ENCODE data around the gene FRMD6.

GRCh38 chr14:51735851-51736250, 84.1 kb downstream of the FRMD6 start:
- TF ChIP-seq SP1 (IDR thresholded peaks at IDR 0.05; ENCODE audit: low read depth) = no peak
- TF ChIP-seq, protein P1, sequence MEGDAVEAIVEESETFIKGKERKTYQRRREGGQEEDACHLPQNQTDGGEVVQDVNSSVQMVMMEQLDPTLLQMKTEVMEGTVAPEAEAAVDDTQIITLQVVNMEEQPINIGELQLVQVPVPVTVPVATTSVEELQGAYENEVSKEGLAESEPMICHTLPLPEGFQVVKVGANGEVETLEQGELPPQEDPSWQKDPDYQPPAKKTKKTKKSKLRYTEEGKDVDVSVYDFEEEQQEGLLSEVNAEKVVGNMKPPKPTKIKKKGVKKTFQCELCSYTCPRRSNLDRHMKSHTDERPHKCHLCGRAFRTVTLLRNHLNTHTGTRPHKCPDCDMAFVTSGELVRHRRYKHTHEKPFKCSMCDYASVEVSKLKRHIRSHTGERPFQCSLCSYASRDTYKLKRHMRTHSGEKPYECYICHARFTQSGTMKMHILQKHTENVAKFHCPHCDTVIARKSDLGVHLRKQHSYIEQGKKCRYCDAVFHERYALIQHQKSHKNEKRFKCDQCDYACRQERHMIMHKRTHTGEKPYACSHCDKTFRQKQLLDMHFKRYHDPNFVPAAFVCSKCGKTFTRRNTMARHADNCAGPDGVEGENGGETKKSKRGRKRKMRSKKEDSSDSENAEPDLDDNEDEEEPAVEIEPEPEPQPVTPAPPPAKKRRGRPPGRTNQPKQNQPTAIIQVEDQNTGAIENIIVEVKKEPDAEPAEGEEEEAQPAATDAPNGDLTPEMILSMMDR (IDR thresholded peaks at IDR 0.05 in 2 of 3, conservative IDR thresholded peaks at IDR 0.05 in 1 of 3; ENCODE audit: borderline replicate concordance in 1 of 3, insufficient read depth in 1 of 3, low read depth in 2 of 3, low read length in 2 of 3) = no peak
- TF ChIP-seq POLR2A (IDR thresholded peaks at IDR 0.05; ENCODE audit: borderline replicate concordance, extremely low read depth, insufficient read depth, insufficient read length) = no peak
- no peak for TF ChIP-seq ZFX (IDR thresholded peaks at IDR 0.05)
- TF ChIP-seq ZNF274 (IDR thresholded peaks at IDR 0.05; ENCODE audit: low read depth, low read length) = no peak
- TF ChIP-seq POLR2AphosphoS5 (IDR thresholded peaks at IDR 0.05; ENCODE audit: low read depth, low read length) = no peak
- TF ChIP-seq REST (IDR thresholded peaks at IDR 0.05; ENCODE audit: low read depth) = no peak
- TF ChIP-seq, protein P2, sequence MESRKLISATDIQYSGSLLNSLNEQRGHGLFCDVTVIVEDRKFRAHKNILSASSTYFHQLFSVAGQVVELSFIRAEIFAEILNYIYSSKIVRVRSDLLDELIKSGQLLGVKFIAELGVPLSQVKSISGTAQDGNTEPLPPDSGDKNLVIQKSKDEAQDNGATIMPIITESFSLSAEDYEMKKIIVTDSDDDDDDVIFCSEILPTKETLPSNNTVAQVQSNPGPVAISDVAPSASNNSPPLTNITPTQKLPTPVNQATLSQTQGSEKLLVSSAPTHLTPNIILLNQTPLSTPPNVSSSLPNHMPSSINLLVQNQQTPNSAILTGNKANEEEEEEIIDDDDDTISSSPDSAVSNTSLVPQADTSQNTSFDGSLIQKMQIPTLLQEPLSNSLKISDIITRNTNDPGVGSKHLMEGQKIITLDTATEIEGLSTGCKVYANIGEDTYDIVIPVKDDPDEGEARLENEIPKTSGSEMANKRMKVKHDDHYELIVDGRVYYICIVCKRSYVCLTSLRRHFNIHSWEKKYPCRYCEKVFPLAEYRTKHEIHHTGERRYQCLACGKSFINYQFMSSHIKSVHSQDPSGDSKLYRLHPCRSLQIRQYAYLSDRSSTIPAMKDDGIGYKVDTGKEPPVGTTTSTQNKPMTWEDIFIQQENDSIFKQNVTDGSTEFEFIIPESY (IDR thresholded peaks at IDR 0.05; ENCODE audit: extremely low read depth, insufficient replicate concordance, low read length) = no peak
- no peak for TF ChIP-seq EZH2phosphoT487 (IDR thresholded peaks at IDR 0.05; ENCODE audit: borderline replicate concordance)
- TF ChIP-seq, protein P3, sequence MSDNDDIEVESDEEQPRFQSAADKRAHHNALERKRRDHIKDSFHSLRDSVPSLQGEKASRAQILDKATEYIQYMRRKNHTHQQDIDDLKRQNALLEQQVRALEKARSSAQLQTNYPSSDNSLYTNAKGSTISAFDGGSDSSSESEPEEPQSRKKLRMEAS (IDR thresholded peaks at IDR 0.05) = no peak
- no peak for TF ChIP-seq SRF (IDR thresholded peaks at IDR 0.05; ENCODE audit: low read depth)

All from HCT116 (cell line).